KOPT-K1 (cell line): Measurements from ENCODE around the gene LRMDA.

Experiments
- H3K27ac ChIP-seq: fragments of 200-600 bp; sonication (generic); 2 replicates; pipeline ENCODE4 v1.5.1; 2016; ENCODE audit warnings: antibody characterized with exemption, mild to moderate bottlenecking, low read depth, low read length; ENCODE audit not compliant: poor library complexity, severe bottlenecking
- H3K36me3 ChIP-seq: fragments of 200-600 bp; sonication (generic); 2 replicates; pipeline ENCODE4 v1.5.1; 2017; ENCODE audit warnings: antibody characterized with exemption, mild to moderate bottlenecking, low read length, moderate library complexity; ENCODE audit not compliant: insufficient read depth
- H3K9me3 ChIP-seq: fragments of 200-600 bp; sonication (generic); 2 replicates; pipeline ENCODE4 v1.5.1; 2017; ENCODE audit warnings: antibody characterized with exemption, low read length, mild to moderate bottlenecking; ENCODE audit not compliant: insufficient read depth, poor library complexity, severe bottlenecking

LRMDA gene

GRCh38 chr10:76068856-76069255, 637.4 kb downstream of the LRMDA start:
- no peak overlapping the region for H3K27ac ChIP-seq
- no peaks in the 10 kb centered on the region for H3K36me3 ChIP-seq
- no peaks in the 10 kb centered on the region for H3K9me3 ChIP-seq

- Histone ChIP-seq H3K36me3 (no peaks in the 10 kb centered on the region), H3K27ac (no peak overlapping the region), H3K9me3 (no peaks in the 10 kb centered on the region)
Observed at GRCh38 chr10:76070916-76071315, 639.5 kb downstream of the LRMDA start.

- H3K27ac ChIP-seq = no peak overlapping the region
- no peaks in the 10 kb centered on the region for H3K9me3 ChIP-seq
- H3K36me3 ChIP-seq = no peaks in the 10 kb centered on the region
Observed at GRCh38 chr10:76071653-76072365, 640.4 kb downstream of the LRMDA start.

DNA sequence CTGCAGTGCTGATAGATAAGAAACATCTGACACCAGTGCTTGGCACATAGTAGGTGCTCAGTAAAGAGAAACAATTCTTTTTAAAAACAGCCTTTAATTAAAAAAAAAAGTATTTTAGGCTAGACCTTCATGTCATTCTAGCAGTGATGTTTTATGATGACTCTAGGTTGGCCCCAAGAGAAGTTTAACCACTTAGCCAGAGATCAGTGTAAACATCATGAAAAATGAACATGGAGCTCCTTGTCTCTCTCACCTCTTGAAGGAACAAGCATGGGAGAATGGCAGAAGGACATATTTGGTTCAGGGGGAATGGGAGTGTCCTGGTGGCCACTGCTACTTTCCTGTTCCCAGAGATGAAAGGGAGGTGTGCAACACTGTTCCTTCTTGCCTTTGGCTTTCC, 641.0 kb downstream of the LRMDA start:
- Histone ChIP-seq H3K27ac (no peak overlapping the region), H3K36me3 (no peaks in the 10 kb centered on the region), H3K9me3 (no peaks in the 10 kb centered on the region)

- Histone ChIP-seq H3K27ac (no peak overlapping the region), H3K9me3 (no peaks in the 10 kb centered on the region), H3K36me3 (no peaks in the 10 kb centered on the region)
Observed at GRCh38 chr10:76073524-76073923, 642.1 kb downstream of the LRMDA start.

- Histone ChIP-seq H3K27ac (no peak overlapping the region), H3K36me3 (no peaks in the 10 kb centered on the region), H3K9me3 (no peaks in the 10 kb centered on the region)
Observed at GRCh38 chr10:76074659-76075058, 643.2 kb downstream of the LRMDA start.

GRCh38 chr10:76080451-76080850, 649.0 kb downstream of the LRMDA start:
- no peaks in the 10 kb centered on the region for H3K36me3 ChIP-seq
- no peaks in the 10 kb centered on the region for H3K9me3 ChIP-seq
- H3K27ac ChIP-seq = no peak overlapping the region

DNA sequence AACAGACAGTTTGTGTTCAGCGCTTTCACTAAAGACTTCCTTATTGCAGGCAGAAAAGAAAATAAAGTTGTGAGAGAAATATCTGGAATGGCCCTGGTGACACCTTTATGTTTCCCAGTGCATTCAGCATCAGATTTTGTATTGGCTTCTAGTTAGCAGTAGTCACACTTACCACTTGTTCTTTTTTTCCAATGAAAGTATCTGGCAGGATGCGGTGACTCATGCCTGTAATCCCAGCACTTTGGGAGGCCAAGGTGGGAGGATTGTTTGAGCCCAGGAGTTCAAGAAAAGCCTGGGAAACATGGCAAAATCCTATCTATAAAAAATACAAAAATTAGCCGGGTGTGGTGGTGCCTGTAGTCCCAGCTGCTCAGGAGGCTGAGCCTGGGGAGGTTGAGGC, 649.6 kb downstream of the LRMDA start:
- H3K9me3 ChIP-seq = no peaks in the 10 kb centered on the region
- no peaks in the 10 kb centered on the region for H3K36me3 ChIP-seq
- H3K27ac ChIP-seq = no peak overlapping the region

- H3K27ac ChIP-seq = no peak overlapping the region
- no peaks in the 10 kb centered on the region for H3K9me3 ChIP-seq
- no peaks in the 10 kb centered on the region for H3K36me3 ChIP-seq
Observed at GRCh38 chr10:76082232-76082631, 650.8 kb downstream of the LRMDA start.

DNA sequence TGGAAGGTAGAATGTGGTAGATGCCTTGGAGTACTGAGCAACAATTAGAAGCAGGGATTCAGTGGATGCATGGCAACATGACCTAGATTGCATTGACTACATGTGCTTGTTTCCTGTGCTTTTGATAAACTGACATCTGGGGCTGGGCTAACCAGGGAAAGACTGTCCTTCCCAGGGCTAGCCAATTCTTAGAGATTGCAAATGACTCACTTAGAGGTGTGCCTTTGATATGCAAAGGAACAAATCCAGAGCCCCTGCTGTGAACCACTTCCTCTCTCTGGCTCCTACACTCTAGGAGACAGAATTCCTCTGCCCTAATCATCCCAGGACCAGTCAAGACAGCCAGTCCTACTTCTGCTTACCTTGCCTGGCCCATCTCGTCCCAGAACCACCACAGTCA, 651.5 kb downstream of the LRMDA start:
- Histone ChIP-seq H3K27ac (no peak overlapping the region), H3K9me3 (no peaks in the 10 kb centered on the region), H3K36me3 (no peaks in the 10 kb centered on the region)

- no peak overlapping the region for H3K27ac ChIP-seq
- no peaks in the 10 kb centered on the region for H3K9me3 ChIP-seq
- no peaks in the 10 kb centered on the region for H3K36me3 ChIP-seq
Observed at GRCh38 chr10:76085002-76085816, 653.8 kb downstream of the LRMDA start.

DNA sequence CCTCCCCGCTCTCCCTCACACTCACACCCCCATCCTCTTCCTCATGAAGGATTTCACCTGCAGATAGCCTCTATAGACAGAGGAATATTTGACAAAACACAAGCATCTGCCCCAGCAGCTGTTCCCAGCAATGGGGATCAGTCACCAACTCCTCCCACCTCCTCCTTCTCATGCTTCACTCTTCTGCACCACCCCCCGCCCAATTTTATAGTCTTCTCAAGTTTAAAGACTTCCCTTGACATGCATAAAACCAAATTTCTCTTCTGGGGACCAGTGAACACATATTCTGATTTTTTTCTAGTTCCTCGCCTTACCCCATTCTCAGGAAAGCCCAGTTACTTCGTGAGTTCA, 654.4 kb downstream of the LRMDA start:
- Histone ChIP-seq H3K27ac (no peak overlapping the region), H3K9me3 (no peaks in the 10 kb centered on the region), H3K36me3 (no peaks in the 10 kb centered on the region)

- no peak overlapping the region for H3K27ac ChIP-seq
Observed at GRCh38 chr10:76086170-76086760, 654.8 kb downstream of the LRMDA start.

DNA sequence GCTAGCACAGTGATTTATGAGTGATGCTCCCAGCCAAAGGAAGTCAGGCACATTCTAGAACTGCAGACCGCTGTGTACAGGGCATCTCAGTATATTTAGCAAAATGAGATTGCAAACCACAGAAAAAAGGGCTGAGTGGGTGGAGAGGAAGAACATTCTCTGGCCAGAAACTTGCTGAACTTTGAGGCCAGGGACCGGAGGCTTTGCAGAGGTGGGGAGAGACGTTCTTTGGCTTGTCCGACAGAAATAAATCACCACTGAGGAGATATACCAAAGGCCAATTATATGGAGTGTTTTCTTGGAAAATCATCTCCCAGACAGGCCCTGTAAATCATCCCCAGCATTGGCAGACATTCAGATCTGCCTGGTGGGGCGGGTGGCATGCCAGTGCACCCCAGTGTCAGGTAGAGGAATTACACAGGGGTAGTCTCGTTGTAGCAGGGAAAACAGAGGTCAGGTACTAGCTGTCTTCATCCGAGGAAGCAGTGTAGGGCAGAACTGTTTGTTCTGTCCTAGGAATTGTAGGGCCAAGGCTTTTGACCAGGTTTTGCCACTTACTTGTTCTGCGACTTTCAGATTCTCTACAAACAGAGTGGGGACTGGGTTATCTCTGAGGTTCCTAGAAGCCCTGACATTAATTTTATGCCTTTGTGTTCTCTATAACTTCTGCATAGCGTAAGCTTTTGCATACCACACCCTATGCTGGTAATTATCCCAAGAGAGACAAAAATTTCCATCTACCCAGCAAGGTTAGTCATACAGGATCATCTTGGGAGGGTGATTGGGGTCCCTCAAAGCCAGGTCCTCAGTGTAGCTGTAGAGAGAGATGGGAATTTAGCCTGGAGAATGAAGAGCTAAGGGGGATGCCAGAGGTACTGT, 655.6 kb downstream of the LRMDA start:
- Histone ChIP-seq H3K27ac (no peak overlapping the region), H3K9me3 (no peaks in the 10 kb centered on the region), H3K36me3 (no peaks in the 10 kb centered on the region)

More at GRCh38 chr10:76086170-76086760, 654.8 kb downstream of the LRMDA start:
- H3K9me3 ChIP-seq = no peaks in the 10 kb centered on the region
- no peaks in the 10 kb centered on the region for H3K36me3 ChIP-seq

DNA sequence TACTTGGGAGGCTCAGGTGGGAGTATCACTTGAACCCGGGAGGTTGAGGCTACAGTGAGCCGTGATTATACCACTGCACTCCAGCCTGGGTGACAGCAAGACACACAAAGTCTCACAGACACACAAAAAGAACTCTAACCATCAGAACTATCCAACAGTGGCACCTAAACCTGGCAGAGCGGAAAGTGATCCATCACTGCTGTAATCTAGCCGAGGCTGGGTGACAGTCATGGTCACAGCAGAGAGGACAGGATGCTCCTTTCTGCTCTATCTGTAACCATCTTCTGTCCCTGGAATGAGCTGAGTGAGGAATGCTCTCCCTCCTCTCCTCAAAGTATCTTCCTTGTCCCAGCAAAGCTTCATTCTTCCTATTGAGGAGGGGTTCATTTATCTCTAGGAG, 656.6 kb downstream of the LRMDA start:
- Histone ChIP-seq H3K27ac (no peak overlapping the region), H3K9me3 (no peaks in the 10 kb centered on the region), H3K36me3 (no peaks in the 10 kb centered on the region)
